SK-N-SH (cell line): ENCODE data around the gene CHPF. TPM values are rescaled to one million over a fixed set of nuclear protein-coding genes. Genes with fewer than 3 reads are reported as not detected.
A peak's percentile ranks its signal among the peaks of the same experiment; 100 is the strongest.

Source experiments
- CTCF ChIA-PET: fragments of 300-600, 350-600 bp; formaldehyde crosslinking; extraction: SDS; loops from one replicate; lab custom pipeline; 2021; lab: Yijun Ruan, JAX
- POLR2A ChIA-PET: fragments of 350-600 bp; sonication (Branson Sonifier 250); formaldehyde crosslinking; extraction: SDS; loops from one replicate; lab custom pipeline; 2020; ENCODE audit warnings: antibody characterized with exemption, inconsistent platforms; lab: Yijun Ruan, JAX
- DNase-seq: peaks from one replicate; pipeline ENCODE4 v3.0.0; 2012
- H2AFZ ChIP-seq: fragments of 200-600 bp; sonication (generic); 2 replicates; pipeline ENCODE4 v1.8.1; 2016; ENCODE audit warnings: antibody characterized with exemption, mild to moderate bottlenecking, low read depth
- H3F3A ChIP-seq: fragments of 200-600 bp; sonication (generic); replicated peaks from 2 replicates; pipeline ENCODE3; 2016; ENCODE audit warnings: antibody characterized with exemption, mild to moderate bottlenecking; ENCODE audit not compliant: insufficient read depth
- H3K27ac ChIP-seq, 2 experiments: fragments of 200-500 bp in 1 of 2; fragments of 200-600 bp in 1 of 2; sonication (Bioruptor generic) in 1 of 2; sonication (generic), shearing (Covaris generic) in 1 of 2; 2 replicates each; pipeline versions ENCODE4 v1.5.1 to v1.6.1; 2014 to 2016; ENCODE audit warnings: low read depth in 2 of 2, inconsistent platforms in 1 of 2, low read length in 1 of 2, mild to moderate bottlenecking in 1 of 2, mixed read lengths in 1 of 2
- H3K27me3 ChIP-seq: fragments of 200-600 bp; sonication (generic), shearing (Covaris generic); 2 replicates; pipeline ENCODE4 v1.6.1; 2016; ENCODE audit warnings: mixed run types; ENCODE audit not compliant: insufficient read depth
- H3K36me3 ChIP-seq, 2 experiments: fragments of 200-500 bp in 1 of 2; fragments of 200-600 bp in 1 of 2; sonication (Bioruptor generic) in 1 of 2; sonication (generic) in 1 of 2; replicated peaks in 1 of 2; 2 replicates each; pipeline versions ENCODE3 to v1.5.1; 2014 to 2016; ENCODE audit warnings: low read length in 1 of 2, mild to moderate bottlenecking in 1 of 2; ENCODE audit not compliant: insufficient read depth in 2 of 2, control insufficient read depth in 1 of 2
- H3K4me1 ChIP-seq, 2 experiments: fragments of 200-500 bp in 1 of 2; fragments of 200-600 bp in 1 of 2; sonication (Bioruptor generic) in 1 of 2; sonication (generic), shearing (Covaris generic) in 1 of 2; 2 replicates each; pipeline versions ENCODE4 v1.5.1 to v1.6.1; 2014 to 2016; ENCODE audit warnings: low read depth in 1 of 2, low read length in 1 of 2, mixed run types in 1 of 2; ENCODE audit not compliant: insufficient read depth in 2 of 2, control insufficient read depth in 1 of 2
- H3K4me2 ChIP-seq: fragments of 200-600 bp; sonication (generic), shearing (Covaris generic); 2 replicates; pipeline ENCODE4 v1.6.1; 2017; ENCODE audit warnings: mixed run types
- H3K4me3 ChIP-seq, 2 experiments: fragments of 200-500 bp in 1 of 2; fragments of 200-600 bp in 1 of 2; sonication (Bioruptor generic) in 1 of 2; sonication (generic), shearing (Covaris generic) in 1 of 2; 2 replicates each; pipeline versions ENCODE4 v1.5.1 to v1.8.1; 2014 to 2016; ENCODE audit warnings: low read depth in 2 of 2, inconsistent platforms in 1 of 2, low read length in 1 of 2, mild to moderate bottlenecking in 1 of 2, mixed read lengths in 1 of 2, moderate library complexity in 1 of 2
- H3K79me2 ChIP-seq: fragments of 200-600 bp; sonication (generic); 2 replicates; pipeline ENCODE4 v1.8.1; 2017; ENCODE audit warnings: mild to moderate bottlenecking; ENCODE audit not compliant: insufficient read depth
- H3K9ac ChIP-seq: fragments of 200-600 bp; sonication (generic); 2 replicates; pipeline ENCODE4 v1.6.1; 2017; ENCODE audit warnings: mixed run types
- H3K9me2 ChIP-seq: fragments of 200-600 bp; sonication (generic); 2 replicates; pipeline ENCODE4 v1.6.1; 2017; ENCODE audit warnings: mixed run types
- H3K9me3 ChIP-seq: fragments of 200-600 bp; sonication (generic); 2 replicates; pipeline ENCODE4 v1.6.1; 2017; ENCODE audit warnings: mixed run types, mild to moderate bottlenecking, moderate library complexity
- H4K20me1 ChIP-seq: fragments of 200-600 bp; sonication (generic); 2 replicates; pipeline ENCODE4 v1.6.1; 2017; ENCODE audit warnings: mild to moderate bottlenecking, mixed run types; ENCODE audit not compliant: insufficient read depth
- CTCF ChIP-seq: fragments of 200-600 bp; sonication (generic); IDR thresholded peaks from 2 replicates; pipeline ENCODE4 v1.6.1; 2017; ENCODE audit warnings: antibody characterized with exemption, mild to moderate bottlenecking, moderate library complexity
- FOSL2 ChIP-seq: IDR thresholded peaks from 2 replicates; pipeline ENCODE4 v1.4.0; 2012; ENCODE audit warnings: low read depth, mild to moderate bottlenecking, moderate library complexity, borderline replicate concordance
- FOXJ3 ChIP-seq: sonication (generic); formaldehyde crosslinking; IDR thresholded peaks from 2 replicates; pipeline ENCODE4 v1.5.1; 2020; ENCODE audit warnings: mild to moderate bottlenecking, missing genetic modification reagents
- FOXM1 ChIP-seq: IDR thresholded peaks from 2 replicates; pipeline ENCODE4 v1.4.0; 2012; ENCODE audit warnings: low read depth, mild to moderate bottlenecking
- MEF2A ChIP-seq: IDR thresholded peaks from 2 replicates; pipeline ENCODE4 v1.4.0; 2012; ENCODE audit warnings: low read depth, borderline replicate concordance
- NFIC ChIP-seq: IDR thresholded peaks from 2 replicates; pipeline ENCODE4 v1.4.0; 2012; ENCODE audit warnings: borderline replicate concordance
- PBX3 ChIP-seq: IDR thresholded peaks from 2 replicates; pipeline ENCODE4; 2012
- SMC3 ChIP-seq: IDR thresholded peaks from 2 replicates; pipeline ENCODE4 v1.6.1; 2012; ENCODE audit warnings: low read depth, low read length, improper control_type of control experiment
- TAF1 ChIP-seq: IDR thresholded peaks from 2 replicates; pipeline ENCODE4 v1.6.1; 2012; ENCODE audit warnings: low read depth, mild to moderate bottlenecking, low read length, moderate library complexity, borderline replicate concordance
- YY1 ChIP-seq: IDR thresholded peaks from 2 replicates; pipeline ENCODE4 v1.4.0; 2012; ENCODE audit warnings: low read depth, mild to moderate bottlenecking
- WGBS: methylation state at CpG from one replicate; pipeline ENCODE4 v1.1.6; 2017; ENCODE audit warnings: low lambda C conversion rate; 5-methylcytosine and 5-hydroxymethylcytosine counted together
- polyA plus RNA-seq, 3 experiments: library from polyadenylated mRNA; depleted of rRNA; stranded (reverse); fragments of >200 nt; gene quantifications; 2 replicates each; pipeline ENCODE4 v1.2.3, GENCODE V29; 2012
- TF ChIP-seq, protein P1 (sequence below): fragments of 150-350 bp; IDR thresholded peaks from 2 replicates; pipeline ENCODE4 v1.6.1; 2016; ENCODE audit warnings: mild to moderate bottlenecking, low read depth, low read length
- TF ChIP-seq, protein P2 (sequence below): IDR thresholded peaks from 2 replicates; pipeline ENCODE4 v1.4.0; 2012; ENCODE audit warnings: low read depth, borderline replicate concordance

The CHPF gene
- polyA plus RNA-seq, 1 of the 3 experiments (the other 2 are of a cell fraction) = 141 TPM

- Histone ChIP-seq H3K27me3 (no peaks in the 10 kb centered on the region), H4K20me1 (no peaks in the 10 kb centered on the region), H3K4me1 (peaks cover 0 to 10% of the 10 kb centered on the region in 2 experiments; a peak in 1 of 4 replicates), H3K4me2 (no peak overlapping the region), H3K4me3 (no peak overlapping the region), H3F3A (peaks cover 2% of the 10 kb centered on the region), H3K9ac (no peak overlapping the region), H2AFZ (no peak overlapping the region), H3K9me2 (no peaks in the 10 kb centered on the region), H3K79me2 (no peaks in the 10 kb centered on the region), H3K36me3 (peaks cover 0 to 12% of the 10 kb centered on the region in 2 experiments), H3K9me3 (no peaks in the 10 kb centered on the region), H3K27ac (no peak overlapping the region)
- ChIA-PET CTCF (interaction anchor here (0.7 to 7.5 kb wide), 43 partner anchors 9 to 261 kb away, joined by 3 to 107 read pairs (median 5); partner anchors contain the start of genes CHPF, DES, INHA and OBSL1), POLR2A (interaction anchor here (0.9 to 3.6 kb wide), 5 partner anchors 8 to 73 kb away, joined by 3 to 18 read pairs (median 4); partner anchors contain the start of gene STK11IP)
- WGBS = 26% methylated on average over 6 of the region's 8 CpGs
- peak; percentile 90 for DNase-seq
- TF ChIP-seq CTCF (peak; percentile 70), NFIC (no peak), SMC3 (0 out of 2 replicates have a peak, but pooled peaks have one; percentile 9)
These were observed 16.7 kb upstream of the CHPF start for GRCh38 chr2:219560037-219560892.

GRCh38 chr2:219559156-219559915 is 15.7 kb upstream of the CHPF start:
- Histone ChIP-seq H3K9ac (no peak overlapping the region), H3K4me3 (no peak overlapping the region), H3K27ac (no peak overlapping the region), H3K4me2 (no peak overlapping the region), H3F3A (peaks cover 2% of the 10 kb centered on the region), H3K9me2 (no peaks in the 10 kb centered on the region), H2AFZ (no peak overlapping the region), H3K9me3 (no peaks in the 10 kb centered on the region), H4K20me1 (no peaks in the 10 kb centered on the region), H3K27me3 (no peaks in the 10 kb centered on the region), H3K79me2 (no peaks in the 10 kb centered on the region), H3K36me3 (peaks cover 0 to 10% of the 10 kb centered on the region in 2 experiments), H3K4me1 (peaks cover 0 to 10% of the 10 kb centered on the region in 2 experiments; a peak in 1 of 4 replicates)
- POLR2A ChIA-PET = interaction anchor here (0.9 to 3.6 kb wide), 4 partner anchors 7 to 74 kb away, joined by 3 to 18 read pairs (median 6); partner anchors contain the start of gene STK11IP
- CTCF ChIA-PET = interaction anchor here (0.8 to 7.5 kb wide), 31 partner anchors 8 to 246 kb away, joined by 3 to 107 read pairs (median 6); partner anchors contain the start of genes CHPF, DES, INHA and OBSL1
- TF ChIP-seq, protein P1, sequence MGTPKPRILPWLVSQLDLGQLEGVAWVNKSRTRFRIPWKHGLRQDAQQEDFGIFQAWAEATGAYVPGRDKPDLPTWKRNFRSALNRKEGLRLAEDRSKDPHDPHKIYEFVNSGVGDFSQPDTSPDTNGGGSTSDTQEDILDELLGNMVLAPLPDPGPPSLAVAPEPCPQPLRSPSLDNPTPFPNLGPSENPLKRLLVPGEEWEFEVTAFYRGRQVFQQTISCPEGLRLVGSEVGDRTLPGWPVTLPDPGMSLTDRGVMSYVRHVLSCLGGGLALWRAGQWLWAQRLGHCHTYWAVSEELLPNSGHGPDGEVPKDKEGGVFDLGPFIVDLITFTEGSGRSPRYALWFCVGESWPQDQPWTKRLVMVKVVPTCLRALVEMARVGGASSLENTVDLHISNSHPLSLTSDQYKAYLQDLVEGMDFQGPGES = no peak
- no peak for TF ChIP-seq PBX3
- TF ChIP-seq FOSL2 = no peak
- no peak for TF ChIP-seq TAF1
- TF ChIP-seq CTCF = no peak
- no peak for TF ChIP-seq FOXM1
- TF ChIP-seq MEF2A = no peak
- no peak for TF ChIP-seq YY1
- TF ChIP-seq, protein P2, sequence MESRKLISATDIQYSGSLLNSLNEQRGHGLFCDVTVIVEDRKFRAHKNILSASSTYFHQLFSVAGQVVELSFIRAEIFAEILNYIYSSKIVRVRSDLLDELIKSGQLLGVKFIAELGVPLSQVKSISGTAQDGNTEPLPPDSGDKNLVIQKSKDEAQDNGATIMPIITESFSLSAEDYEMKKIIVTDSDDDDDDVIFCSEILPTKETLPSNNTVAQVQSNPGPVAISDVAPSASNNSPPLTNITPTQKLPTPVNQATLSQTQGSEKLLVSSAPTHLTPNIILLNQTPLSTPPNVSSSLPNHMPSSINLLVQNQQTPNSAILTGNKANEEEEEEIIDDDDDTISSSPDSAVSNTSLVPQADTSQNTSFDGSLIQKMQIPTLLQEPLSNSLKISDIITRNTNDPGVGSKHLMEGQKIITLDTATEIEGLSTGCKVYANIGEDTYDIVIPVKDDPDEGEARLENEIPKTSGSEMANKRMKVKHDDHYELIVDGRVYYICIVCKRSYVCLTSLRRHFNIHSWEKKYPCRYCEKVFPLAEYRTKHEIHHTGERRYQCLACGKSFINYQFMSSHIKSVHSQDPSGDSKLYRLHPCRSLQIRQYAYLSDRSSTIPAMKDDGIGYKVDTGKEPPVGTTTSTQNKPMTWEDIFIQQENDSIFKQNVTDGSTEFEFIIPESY = no peak
- no peak for TF ChIP-seq FOXJ3
- DNase-seq = no peak
- WGBS = 78% methylated on average over 18 of the region's 20 CpGs
